Measurements from ENCODE around the gene RBFOX2.

DNA sequence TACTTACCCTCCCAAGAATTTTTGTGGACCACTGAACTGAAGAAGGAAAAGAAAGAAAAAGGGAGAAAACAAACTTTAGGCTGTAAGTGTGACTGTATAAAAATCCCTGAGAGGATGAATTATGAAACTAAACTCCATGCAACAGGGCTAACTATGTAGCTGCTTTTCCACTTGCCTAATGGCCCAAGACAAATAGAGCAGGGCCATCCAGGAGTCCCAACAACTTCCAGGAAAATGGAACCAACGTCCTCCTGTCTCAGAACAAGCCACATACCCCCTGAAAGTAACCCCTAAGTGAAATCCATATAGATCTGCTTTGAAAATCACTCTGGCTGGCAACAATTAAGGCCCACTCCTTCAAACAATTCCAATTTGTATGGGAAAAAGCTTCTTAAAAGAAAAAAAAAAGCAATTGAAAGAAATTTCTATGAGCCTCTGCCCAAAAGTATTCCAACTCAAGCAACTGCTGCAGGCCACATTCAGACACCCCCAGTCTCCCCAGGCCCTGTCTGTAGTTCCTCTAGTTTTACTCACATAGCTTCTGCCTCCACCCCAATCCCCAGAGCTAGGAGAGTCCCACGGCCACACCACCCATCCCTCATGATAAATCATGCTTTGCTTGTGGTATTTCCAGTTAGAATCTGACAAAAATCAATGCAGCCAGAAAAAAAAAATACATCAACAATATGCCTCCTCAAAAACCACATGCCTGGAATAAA is 12.7 kb downstream of the RBFOX2 start:
- no peak for TF ChIP-seq EP300 (IDR thresholded peaks at IDR 0.05)
- TF ChIP-seq, protein P1, sequence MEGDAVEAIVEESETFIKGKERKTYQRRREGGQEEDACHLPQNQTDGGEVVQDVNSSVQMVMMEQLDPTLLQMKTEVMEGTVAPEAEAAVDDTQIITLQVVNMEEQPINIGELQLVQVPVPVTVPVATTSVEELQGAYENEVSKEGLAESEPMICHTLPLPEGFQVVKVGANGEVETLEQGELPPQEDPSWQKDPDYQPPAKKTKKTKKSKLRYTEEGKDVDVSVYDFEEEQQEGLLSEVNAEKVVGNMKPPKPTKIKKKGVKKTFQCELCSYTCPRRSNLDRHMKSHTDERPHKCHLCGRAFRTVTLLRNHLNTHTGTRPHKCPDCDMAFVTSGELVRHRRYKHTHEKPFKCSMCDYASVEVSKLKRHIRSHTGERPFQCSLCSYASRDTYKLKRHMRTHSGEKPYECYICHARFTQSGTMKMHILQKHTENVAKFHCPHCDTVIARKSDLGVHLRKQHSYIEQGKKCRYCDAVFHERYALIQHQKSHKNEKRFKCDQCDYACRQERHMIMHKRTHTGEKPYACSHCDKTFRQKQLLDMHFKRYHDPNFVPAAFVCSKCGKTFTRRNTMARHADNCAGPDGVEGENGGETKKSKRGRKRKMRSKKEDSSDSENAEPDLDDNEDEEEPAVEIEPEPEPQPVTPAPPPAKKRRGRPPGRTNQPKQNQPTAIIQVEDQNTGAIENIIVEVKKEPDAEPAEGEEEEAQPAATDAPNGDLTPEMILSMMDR (IDR thresholded peaks at IDR 0.05): no peak

Data from tibial nerve (tissue), 4 donors.